HK-2 (cell line): ENCODE data around the gene TMEM117.
"Not testable (repeated sequence)": the region's sequence is repeated elsewhere in the genome, so short reads cannot be mapped to it uniquely, and the experiment has no call there.

Source experiments
- DNase-seq: peaks from one replicate; pipeline ENCODE4 v3.0.0-alpha.2; 2018; ENCODE audit not compliant: unreplicated experiment

Gene TMEM117

DNA sequence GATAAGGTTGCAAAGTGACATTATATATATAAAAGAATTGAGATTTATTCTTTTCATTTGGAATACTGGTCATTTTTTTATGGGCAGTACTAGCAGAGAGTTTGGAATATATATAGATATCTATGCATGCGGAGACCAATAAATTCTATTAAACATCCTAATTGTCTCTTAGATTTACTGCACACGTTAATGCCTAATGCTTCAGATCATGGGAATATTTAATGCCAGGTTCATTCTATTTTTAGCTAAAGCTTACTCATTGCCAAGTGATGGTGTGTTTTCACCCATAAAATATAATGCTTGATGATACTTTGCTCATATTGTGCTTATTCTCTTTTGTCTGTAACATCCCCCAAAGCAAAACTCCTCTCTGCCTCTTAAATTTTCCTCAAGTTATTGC is 264.4 kb downstream of the TMEM117 start:
- DNase-seq: no peak

DNA sequence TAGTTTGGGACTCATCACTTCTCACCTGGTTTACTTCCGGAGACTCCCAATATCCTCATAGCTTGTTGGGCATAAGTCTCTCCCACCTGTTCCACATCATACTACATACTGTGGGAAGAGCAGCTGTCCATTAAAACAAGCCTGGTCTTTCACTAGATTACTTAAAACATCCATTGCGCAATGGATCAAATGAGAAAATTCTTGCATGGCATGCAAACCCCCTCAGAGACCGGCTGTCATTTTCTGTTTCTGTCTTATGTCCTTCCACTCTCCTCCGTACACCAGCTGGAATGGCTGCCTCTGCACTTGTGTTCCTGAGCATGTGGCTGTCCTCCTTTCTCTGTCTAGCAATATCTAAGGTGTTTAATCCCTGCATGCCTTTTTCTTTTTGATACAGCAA is 265.6 kb downstream of the TMEM117 start:
- no peak for DNase-seq

DNA sequence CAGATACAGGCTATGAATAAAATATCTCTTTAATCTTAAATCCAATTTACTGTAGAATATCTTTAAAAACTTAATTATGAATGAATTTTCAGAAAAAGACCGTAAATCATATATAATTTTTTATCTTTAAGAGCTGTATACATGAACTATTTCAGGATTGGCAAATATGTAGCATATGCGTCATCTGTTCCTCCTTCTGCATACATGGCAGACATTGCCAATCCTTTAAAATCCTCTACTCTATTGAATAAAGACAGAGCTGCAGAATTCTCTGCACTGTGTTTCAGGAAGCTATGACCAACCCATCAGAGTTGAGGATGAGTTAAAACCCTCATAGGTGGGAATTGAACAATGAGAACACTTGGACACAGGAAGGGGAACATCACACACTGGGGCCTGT is 279.0 kb downstream of the TMEM117 start:
- no peak for DNase-seq

DNA sequence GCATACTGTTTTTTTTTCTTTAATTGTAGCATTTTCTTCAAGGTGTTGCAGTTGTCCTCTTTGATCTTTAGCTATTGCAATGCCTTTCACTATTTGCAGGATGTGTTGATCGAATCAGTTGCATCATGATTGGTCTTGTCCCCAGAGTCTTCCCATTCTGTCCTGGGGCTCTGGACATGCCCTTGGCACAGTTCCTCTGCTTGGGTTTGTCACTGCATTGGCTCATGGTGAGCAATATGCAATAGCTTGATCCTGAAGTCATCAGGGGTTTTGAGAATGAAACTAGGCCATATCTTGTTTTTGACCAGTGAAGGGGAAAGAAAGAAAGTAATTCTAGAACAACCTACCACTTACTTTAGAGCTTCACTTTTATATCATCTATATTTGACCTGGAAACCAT is 281.5 kb downstream of the TMEM117 start:
- DNase-seq: no peak

DNA sequence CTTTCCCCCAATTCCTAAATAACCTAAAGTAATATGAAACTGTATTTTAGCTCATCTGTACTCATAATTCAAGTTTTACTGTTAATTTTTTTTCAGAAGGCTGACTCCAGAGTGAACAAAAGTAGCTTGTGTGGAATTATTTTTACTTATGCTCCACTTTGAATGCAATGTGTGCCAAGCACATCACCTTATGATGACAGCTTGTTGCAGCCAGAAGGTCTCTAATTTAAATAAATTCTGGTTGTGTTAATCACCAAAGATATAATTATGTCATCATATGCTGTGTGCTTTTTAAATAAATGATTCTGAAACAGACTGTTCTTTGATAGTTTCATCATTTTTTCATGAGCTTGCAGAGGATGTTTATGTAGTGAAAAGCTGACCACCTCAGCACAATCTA is 283.1 kb downstream of the TMEM117 start:
- no peak for DNase-seq

DNA sequence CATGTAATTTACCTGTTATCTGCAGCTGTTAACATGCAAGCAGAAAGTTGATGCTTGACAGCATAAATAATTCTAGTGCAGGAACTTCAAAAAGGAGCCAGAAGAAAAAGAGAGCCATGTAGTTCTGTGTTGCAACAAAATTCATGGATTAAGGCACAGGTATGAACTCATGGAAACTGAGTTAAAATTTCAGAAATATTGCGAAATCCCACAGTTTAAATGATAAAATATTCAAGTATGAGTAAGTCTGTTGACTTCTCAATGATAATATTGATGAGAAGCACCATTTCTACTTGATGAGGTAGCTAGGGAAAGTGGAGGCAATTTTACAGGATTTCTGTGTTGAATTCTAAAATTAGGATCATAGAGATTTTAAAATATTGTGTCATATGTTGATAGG is 290.9 kb downstream of the TMEM117 start:
- no peak for DNase-seq

DNA sequence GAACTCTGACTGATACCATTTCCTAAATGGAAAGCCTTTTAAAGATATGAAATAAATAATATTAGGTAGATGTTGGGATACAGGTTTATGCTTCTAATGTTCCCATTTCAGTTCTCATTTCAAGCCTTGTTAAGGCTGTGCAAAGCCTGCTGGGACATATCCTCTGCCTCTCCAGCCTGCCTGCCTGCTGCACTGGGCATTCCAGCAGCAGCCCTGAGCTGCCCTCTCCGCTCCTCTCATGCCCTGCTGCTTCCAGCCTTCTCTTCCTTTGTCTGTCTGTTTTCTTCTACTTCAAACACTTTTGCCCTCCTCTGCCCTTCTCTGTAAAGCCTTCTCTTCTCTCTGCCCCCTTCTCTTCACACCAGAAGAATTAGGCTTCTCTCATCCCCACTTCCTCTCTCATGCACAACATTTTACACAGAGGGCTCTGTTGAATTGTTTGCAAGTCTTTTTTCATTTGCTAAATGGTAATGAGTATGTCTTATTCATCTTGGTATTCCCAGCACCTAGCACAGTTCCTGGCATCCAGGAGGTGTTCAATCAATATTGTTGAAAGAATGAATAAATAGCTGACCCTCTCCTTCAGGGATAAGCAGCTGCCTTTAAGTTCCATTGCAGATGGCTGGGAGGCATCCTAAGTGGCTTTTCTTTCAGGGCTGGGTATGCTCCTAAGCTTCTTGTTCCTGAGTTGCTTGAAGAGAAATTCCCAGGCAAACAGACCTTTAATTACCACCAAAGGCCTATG is 292.3 kb downstream of the TMEM117 start:
- no peak for DNase-seq

DNA sequence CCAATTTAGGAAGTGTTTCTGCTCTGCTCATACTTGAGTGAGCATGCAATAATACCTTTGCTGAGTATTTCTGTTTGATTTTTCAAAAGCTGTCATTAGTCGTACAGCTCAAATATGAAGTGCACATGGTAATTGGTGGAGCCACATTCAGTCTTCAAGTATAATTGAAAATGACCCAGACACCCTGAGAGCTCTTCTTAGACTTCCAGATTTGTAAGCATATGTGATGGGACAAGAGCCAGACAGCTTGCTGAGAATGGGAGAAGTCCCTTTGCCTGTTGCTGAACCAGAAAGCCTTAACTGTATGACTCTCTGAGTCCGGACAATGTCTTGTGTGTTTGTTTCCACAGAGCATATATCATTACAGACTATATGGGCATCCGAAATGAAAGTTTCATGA is 307.3 kb downstream of the TMEM117 start:
- no peak for DNase-seq

DNA sequence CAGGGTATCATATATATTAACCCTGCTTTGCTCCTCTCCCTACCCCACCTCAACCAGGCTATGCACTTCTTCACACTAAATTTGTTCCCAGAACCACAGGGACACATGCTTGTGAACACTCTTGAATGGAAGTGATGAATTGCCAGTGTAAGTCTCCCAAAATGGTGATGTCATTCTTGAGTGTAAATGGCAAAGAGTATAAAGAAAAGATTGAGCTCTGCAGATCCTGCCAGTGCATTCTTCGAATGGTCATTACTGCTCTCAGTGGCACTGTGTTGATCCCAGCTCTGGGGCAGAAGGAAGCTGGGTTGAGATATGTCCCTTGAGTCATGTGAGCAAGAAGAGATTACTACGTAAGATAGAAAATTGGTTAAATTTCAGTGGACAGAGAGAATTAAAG is 313.1 kb downstream of the TMEM117 start:
- no peak for DNase-seq

DNA sequence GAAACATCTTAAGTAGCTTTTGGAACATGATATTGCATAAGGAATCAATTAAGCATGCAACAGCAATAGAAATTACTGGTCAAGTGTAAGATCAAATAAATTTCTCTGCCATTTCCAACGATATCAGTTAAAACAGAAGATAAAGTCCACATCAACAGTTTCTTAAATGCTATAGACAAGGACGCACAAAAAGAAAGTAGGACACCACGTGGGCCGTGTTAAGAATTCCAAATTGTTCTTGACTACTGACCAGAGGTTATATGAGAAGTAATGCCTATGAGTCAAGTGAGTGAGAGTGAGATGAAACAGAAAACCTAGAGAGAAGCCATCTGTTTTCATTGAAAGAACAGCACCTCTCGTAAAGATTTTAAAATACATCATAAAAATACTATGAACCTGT is 318.2 kb downstream of the TMEM117 start:
- DNase-seq: no peak

DNA sequence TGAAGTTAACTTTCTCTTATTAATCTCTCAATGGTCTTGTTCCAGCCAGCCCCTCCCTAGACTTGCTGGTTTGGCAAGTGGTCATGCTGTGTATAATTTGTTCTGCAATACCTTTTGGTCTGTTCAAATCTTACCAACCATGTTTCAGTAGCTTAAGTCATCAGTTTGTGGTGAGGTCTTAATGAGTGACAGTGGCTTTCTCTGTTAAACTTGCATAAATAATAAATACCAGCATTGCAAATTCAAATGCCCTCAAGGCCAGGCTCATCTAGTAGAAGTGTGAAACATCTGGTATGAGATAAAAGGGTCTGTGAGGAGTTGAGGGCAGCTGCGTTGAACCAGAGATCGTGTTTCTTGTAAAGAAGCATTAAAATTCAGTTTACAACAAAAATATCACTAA is 319.5 kb downstream of the TMEM117 start:
- no peak for DNase-seq

DNA sequence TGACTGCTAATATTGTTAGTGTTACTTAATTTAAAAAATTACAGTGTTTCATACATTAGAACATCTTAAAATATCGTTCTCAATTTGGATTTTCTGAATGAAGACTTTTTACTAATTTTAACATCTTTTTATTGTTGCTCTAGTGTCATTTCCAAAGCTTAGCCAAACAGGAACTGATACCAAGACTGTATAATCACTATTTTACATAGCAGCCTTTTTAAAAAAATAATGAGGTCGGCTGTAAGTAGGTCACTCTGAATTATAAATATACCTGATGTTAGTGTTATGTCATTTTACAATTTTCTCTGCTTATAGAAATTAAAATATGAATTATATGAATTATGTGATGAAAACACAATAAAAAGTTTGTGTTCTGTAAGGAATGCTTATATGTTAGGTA is 321.5 kb downstream of the TMEM117 start:
- no peak for DNase-seq

DNA sequence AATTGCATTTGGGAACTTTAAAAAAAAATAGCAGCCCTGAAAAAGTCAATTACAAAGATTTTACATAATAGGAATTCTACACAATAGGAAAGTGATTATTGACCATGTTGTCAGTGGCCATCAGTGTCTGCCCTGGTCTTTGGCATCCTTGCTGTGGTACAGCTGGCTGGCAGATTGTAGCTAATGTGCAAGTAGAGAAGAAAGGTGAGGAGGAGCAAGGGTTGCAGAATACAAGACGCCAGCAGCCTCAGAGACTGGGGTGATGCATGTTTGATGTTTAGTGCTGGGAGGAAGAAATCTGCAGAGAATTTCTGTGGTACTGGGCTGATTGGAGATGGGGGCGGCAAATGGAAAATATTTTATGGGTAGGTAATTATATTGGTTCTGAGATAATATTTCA is 322.9 kb downstream of the TMEM117 start:
- no peak for DNase-seq

DNA sequence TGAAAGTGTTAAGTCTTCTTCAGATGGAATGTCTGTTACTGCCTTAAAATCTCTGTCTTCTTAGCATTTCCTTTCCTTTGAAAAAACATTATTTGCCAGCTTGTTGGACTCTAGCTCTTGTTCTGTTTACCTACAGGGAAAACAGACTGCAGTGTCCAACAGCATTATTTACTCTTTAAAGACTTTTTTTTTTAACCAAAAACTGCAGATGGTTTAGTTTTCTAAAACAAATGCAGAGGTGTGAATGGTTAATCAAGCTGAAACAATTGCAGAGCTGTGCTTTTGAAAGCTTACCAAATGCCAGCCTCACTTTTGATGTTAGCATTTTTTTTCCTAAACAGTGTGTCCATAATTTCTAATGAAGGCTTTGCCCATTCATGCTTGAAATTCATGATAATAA is 323.3 kb downstream of the TMEM117 start:
- DNase-seq: no peak

DNA sequence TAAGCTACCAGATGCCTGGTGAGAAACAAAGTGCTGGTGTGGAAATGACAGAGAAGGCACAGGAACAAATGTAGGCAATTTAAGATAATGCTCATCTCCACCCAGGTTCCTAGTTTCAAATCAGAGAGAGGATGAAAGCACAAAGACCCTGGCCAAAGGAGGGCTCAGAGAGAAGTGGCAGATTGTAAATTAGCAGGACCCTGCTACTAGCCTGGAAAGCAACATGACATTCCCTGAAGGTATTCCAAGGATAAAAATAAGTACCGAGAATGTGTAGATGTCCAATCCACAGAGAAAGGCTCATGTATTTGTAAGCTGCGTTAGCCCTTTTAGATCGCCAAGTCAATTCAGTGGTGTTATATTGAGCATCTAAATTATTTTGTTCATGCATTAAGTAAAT is 324.0 kb downstream of the TMEM117 start:
- no peak for DNase-seq

DNA sequence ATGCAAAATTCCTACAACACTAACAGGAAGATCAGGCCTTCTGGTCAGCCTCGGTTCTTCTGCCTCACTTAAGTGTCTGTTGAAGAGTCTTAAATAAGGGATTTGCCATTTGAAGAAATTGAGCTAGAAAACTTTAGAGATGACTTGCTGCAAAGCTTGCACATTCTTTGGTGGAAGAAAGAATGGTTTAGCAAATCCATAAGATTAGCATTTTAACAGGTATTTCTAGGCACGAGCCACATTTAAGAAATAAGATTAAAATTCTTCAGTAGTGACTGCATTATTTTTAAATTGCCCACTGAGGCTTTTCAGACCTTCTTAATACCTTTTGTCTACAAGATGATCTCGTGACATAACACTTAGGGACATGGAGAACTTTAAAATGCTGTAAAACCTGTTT is 327.1 kb downstream of the TMEM117 start:
- DNase-seq: no peak

DNA sequence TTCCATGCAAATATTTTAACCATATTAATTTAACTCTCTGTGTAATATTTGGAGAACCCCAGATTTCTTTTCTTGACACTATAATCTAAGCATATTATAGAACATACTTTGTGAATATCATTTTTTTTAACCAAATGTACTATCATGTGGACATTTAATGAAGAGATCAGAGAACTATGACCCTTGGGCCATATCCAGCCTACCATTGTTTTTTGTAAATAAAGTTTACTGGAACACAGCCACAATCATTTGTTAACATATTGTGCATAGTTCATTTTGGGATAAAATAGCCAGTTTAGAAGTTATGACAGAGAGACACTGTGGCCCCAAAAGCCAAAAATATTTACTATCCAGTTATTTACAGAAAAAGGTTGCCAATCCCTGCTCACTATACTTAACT is 338.2 kb downstream of the TMEM117 start:
- DNase-seq: no peak

DNA sequence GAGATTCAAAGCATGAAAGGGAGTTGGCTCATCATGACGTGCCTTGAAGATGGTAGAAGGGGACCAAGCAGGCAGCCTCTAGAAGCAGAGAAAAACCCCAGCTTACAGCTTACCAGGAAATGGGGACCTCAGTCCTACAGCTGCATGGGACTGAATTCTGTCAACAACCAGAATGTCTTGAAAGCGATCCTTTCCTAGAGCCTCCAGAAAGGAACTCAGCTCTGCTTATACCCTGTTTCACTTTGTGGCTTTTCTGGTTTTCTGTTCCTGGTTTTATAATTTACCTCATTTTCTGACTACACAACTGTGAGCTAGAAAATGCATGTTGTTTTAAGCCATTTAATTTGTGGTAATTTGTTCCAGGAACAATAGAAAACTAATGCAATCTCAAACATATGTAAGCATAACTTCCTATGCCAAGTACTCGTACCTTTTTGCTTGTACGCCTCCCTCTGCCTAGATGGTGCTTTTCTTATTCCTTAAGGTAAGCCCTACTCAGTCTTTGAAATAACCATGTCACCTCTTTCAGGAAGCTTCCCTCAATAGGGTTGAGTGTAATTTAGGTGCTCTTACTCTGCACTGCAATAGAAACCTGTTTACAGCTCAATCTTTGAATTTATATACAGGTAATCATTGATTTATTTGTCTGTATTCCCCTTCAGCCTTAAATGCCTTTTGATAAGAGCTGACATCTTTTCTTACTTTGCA is 348.8 kb downstream of the TMEM117 start:
- DNase-seq: no peak

DNA sequence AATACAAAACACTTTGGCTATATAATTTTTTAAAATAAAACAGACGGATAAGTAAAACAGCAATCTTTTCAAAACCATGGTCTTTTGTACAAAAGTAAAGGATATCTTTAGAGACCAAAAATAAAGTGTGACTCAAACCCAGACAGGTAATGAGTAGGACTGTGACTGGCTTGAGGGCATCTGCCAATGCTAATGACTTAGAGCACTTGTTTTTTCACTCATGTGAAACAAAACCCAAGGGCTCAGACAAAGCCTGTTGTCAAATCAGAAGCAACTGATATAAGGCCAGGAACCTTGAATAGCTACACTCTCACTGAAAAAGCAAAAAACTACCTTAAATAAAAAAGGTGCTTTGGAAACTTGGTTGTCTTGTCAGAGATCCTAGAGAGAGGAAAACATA is 357.4 kb downstream of the TMEM117 start:
- DNase-seq: peak; percentile 1

DNA sequence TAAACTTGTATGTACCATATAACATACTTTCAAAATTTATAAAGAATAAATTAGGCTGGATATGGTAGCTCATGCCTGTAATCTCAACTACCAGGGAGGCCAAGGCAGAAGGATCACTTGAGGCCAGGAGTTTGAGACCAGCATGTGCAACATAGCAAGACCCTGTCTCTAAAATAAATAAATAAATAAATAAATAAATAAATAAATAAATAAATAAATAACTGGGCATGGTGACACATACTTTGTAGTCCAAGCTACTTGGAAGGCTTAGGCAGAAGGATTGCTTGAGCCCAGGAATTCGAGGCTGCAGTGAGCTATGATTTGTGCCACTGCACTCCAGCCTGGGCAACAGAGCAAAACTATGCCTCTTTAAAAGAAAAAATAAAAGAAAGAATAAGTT is 359.8 kb downstream of the TMEM117 start:
- not testable (repeated sequence) for DNase-seq

DNA sequence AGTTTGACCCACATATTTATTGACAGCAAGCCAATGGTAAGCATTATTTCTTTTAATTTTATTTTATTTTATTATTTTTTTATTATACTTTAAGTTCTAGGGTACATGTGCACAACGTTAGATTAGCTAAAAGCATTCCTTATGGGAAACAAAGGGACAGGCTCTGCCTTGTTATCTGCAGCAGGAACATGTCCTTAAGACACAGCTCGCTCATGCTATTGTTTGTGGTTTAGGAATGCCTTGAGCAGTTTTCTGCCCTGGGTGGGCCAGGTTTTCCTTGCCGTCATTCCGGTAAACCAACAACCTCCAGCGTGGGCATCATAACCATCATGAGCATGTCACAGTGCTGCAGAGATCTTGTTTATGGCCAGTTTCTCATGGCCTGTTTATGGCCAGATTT is 370.2 kb downstream of the TMEM117 start:
- no peak for DNase-seq

DNA sequence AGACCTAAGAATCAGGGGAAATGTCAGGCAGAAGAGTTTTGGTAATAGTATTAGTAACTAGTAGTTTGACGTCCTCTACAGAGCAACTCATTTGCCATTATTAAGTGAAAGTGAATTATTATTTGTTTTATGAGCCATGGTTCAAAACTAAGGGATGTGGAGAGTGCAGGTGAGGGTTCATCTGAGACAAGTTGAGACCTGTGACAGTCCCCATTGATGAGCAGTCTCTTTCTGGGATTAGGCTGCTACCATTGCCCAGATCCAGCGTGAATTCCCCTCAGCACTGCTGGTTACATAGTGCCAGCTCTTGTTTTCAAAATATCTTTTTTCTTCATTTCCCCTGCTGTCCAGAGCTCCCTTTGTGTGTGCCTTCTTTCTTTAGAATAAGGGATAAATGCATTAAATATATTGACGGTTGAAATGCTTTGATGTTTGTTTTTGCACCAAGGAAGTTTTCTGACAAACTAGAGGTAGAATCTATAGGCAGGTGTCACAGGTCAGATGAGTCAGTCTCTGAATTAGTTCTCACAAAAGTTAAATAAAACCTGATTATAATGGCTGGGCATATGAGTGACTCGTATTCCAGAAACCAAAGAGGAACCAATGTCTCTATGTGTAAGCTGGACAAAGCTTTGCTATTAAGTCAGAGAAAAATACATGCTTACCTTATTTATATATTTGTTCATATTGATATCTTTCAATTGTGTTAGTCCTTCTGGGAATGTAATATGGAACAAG is 381.4 kb downstream of the TMEM117 start:
- DNase-seq: no peak

DNA sequence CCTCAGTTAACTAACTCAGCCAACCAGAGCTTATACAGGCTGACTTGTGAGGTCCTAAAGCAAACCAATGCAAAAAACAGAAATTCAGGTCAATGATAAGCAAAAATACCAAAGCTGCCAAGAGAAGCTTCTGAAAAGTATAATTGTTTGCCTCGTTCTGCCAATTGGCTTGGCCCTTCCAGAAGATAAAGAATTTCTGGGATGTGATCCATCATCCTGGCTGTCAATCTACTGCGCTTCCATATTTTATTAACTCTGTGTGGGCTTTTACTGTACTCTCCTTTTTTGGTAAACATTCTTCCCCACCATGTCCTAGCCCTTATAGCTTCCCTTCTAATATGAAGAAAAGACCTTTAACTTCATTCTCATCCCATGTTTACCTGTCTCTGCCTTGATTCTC is 387.9 kb downstream of the TMEM117 start:
- DNase-seq: no peak
